ENCODE data around the gene STRIP1. TPM values are rescaled to one million over a fixed set of nuclear protein-coding genes. Genes with fewer than 3 reads are reported as not detected.

Gene STRIP1
- total and polyA plus RNA-seq, 2 donors (not counting 3 experiments of a cell fraction or from before 2014, with no cell fraction given), result 26.2 to 42.1 TPM

DNA sequence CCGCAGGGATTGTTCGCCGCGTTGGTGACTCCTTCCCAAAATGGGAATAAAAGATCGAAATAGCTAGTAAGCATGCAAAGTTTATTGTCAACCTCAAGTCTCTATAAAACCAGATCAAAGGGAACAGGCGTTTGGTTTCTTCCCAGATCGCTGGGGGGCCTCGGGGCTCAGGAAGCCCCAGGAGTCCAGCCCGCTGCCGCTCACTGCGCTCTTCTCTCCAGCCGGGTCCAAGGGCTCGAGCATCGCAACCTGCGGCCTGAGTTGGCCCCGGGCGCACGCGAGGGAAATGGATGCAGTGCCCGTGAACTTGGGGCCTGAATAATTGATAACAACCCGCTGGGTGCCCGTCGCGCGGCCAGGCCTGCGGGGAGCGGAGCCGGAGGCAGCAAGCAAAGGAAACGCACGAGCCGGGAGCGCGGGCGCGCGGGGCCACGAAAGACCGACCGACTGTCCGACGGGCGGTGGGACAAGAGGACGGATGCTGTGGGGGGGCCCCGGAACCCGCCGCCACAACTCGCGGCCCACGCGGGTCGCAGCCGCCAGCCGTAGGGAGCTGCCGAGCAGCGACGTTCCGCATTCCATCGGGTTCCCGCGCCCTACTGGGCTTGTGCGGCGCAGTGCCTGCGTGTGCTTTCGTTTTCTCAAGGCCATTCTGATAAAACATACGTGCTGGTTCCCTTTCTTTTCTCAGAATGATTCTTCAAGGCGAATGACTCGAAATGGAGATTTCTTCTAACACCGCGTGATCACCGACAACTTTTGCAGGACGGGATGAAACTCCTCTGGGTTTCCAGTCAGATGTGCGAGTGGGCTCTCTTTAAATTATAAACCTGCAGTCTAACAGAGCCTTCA lies 50.0 kb downstream of the STRIP1 start:
- H2AFZ ChIP-seq (ENCODE audit: low read depth, low read length), result peak overlapping the region; percentile 39
- DNase-seq (ENCODE audit: low read depth, low spot score) (peak; percentile 19), FAIRE-seq (no peak)
- POLR2A ChIA-PET, result no interaction called here
- H3K27ac ChIP-seq (ENCODE audit: insufficient read depth, low read depth, low read length), result no peak overlapping the region
- no peaks in the 10 kb centered on the region for H4K20me1 ChIP-seq (replicated peaks; ENCODE audit: control insufficient read depth, extremely low read depth, insufficient read depth, low read length)
- H3K79me2 ChIP-seq (ENCODE audit: control insufficient read depth, insufficient read depth, low read length), result no peaks in the 10 kb centered on the region
- CTCF ChIA-PET, result no interaction called here
- H3K9ac ChIP-seq (replicated peaks; ENCODE audit: extremely low read depth, insufficient read depth, low read length), result no peak overlapping the region
- peaks cover 53 to 58% of the 10 kb centered on the region in 2 experiments for H3K27me3 ChIP-seq (ENCODE audit: control insufficient read depth in 2 of 2, insufficient read depth in 2 of 2, low read length in 2 of 2)
- H3K9me1 ChIP-seq (replicated peaks; ENCODE audit: control insufficient read depth, extremely low read depth, insufficient read depth, low read length), result no peaks in the 10 kb centered on the region
- dilution Hi-C loops (cut with MboI; ENCODE audit: extremely low pct_ligation_motif_present, low sequenced_read_pairs), result no loop called here
- H3K36me3 ChIP-seq (ENCODE audit: control insufficient read depth in 2 of 2, extremely low read depth in 1 of 2, insufficient read depth in 2 of 2, low read length in 2 of 2), result no peaks in the 10 kb centered on the region
- no TSS peak for BruUV-seq (replicated peaks)
- no peaks in the 10 kb centered on the region for H3K9me3 ChIP-seq (replicated peaks; ENCODE audit: control insufficient read depth, insufficient read depth, low read length)
- H3K4me2 ChIP-seq (ENCODE audit: insufficient read depth, low read length), result peak overlapping the region; percentile 70
- peak overlapping the region; percentile 13 to 46 (median 21) for H3K4me3 ChIP-seq (replicated peaks in 1 of 3; ENCODE audit: insufficient read depth in 1 of 3, low read depth in 1 of 3, low read length in 3 of 3)
- TF ChIP-seq EZH2 (IDR thresholded peaks at IDR 0.05; ENCODE audit: borderline replicate concordance, low read depth, low read length, severe bottlenecking), result peak; percentile 95
- no peak for TF ChIP-seq POLR2A (IDR thresholded peaks at IDR 0.05; ENCODE audit: low read depth, low read length)
- intact Hi-C loops (cut with micrococcal nuclease), result no loop called here
- peaks cover 6% of the 10 kb centered on the region for H3K4me1 ChIP-seq (ENCODE audit: control insufficient read depth, extremely low read depth, insufficient read depth, low read length)

DNA sequence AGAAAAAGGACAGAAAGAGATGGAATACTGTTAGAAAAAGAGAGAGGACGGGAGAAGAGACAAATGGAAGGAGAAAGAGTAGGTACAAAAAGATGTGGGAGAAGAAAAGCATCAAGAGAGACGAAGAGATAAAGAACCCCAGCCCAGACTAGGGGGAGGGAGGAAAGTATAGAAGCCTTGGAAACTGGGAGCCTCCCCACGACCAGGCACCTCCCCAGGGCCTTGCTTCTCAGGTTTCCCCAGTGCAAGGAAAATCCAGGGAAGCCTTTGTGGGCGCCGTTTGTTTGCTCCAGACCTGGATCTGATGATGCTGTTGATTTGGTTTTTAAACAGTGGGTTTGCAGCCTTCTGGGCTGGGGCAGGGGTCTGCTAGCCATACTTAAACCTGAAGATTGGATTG lies 51.2 kb downstream of the STRIP1 start:
- Histone ChIP-seq H3K9me1 (replicated peaks; ENCODE audit: control insufficient read depth, extremely low read depth, insufficient read depth, low read length) (no peaks in the 10 kb centered on the region), H2AFZ (ENCODE audit: low read depth, low read length) (no peak overlapping the region), H3K4me3 (replicated peaks in 1 of 3; ENCODE audit: insufficient read depth in 1 of 3, low read depth in 1 of 3, low read length in 3 of 3) (no peak overlapping the region), H4K20me1 (replicated peaks; ENCODE audit: control insufficient read depth, extremely low read depth, insufficient read depth, low read length) (no peaks in the 10 kb centered on the region), H3K27me3 (ENCODE audit: control insufficient read depth in 2 of 2, insufficient read depth in 2 of 2, low read length in 2 of 2) (peaks cover 50 to 58% of the 10 kb centered on the region in 2 experiments), H3K27ac (ENCODE audit: insufficient read depth, low read depth, low read length) (no peak overlapping the region), H3K4me1 (ENCODE audit: control insufficient read depth, extremely low read depth, insufficient read depth, low read length) (peaks cover 6% of the 10 kb centered on the region), H3K9ac (replicated peaks; ENCODE audit: extremely low read depth, insufficient read depth, low read length) (no peak overlapping the region), H3K4me2 (ENCODE audit: insufficient read depth, low read length) (no peak overlapping the region), H3K79me2 (ENCODE audit: control insufficient read depth, insufficient read depth, low read length) (no peaks in the 10 kb centered on the region), H3K9me3 (replicated peaks; ENCODE audit: control insufficient read depth, insufficient read depth, low read length) (no peaks in the 10 kb centered on the region), H3K36me3 (ENCODE audit: control insufficient read depth in 2 of 2, extremely low read depth in 1 of 2, insufficient read depth in 2 of 2, low read length in 2 of 2) (no peaks in the 10 kb centered on the region)
- ChIA-PET POLR2A (no interaction called here), CTCF (interaction anchor here (1.4 to 8.3 kb wide), 2 partner anchors 17 to 375 kb away, joined by 6 to 272 read pairs; no protein-coding TSS in a partner anchor)
- intact Hi-C loops (cut with micrococcal nuclease) (no loop called here), dilution Hi-C loops (cut with MboI; ENCODE audit: extremely low pct_ligation_motif_present, low sequenced_read_pairs) (no loop called here)
- BruUV-seq (replicated peaks), result no TSS peak
- TF ChIP-seq, protein P1, sequence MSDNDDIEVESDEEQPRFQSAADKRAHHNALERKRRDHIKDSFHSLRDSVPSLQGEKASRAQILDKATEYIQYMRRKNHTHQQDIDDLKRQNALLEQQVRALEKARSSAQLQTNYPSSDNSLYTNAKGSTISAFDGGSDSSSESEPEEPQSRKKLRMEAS (IDR thresholded peaks at IDR 0.05; ENCODE audit: insufficient read depth, insufficient read length), result no peak
- no peak for TF ChIP-seq MYC (IDR thresholded peaks at IDR 0.05; ENCODE audit: low read depth, low read length)
- TF ChIP-seq, protein P2, sequence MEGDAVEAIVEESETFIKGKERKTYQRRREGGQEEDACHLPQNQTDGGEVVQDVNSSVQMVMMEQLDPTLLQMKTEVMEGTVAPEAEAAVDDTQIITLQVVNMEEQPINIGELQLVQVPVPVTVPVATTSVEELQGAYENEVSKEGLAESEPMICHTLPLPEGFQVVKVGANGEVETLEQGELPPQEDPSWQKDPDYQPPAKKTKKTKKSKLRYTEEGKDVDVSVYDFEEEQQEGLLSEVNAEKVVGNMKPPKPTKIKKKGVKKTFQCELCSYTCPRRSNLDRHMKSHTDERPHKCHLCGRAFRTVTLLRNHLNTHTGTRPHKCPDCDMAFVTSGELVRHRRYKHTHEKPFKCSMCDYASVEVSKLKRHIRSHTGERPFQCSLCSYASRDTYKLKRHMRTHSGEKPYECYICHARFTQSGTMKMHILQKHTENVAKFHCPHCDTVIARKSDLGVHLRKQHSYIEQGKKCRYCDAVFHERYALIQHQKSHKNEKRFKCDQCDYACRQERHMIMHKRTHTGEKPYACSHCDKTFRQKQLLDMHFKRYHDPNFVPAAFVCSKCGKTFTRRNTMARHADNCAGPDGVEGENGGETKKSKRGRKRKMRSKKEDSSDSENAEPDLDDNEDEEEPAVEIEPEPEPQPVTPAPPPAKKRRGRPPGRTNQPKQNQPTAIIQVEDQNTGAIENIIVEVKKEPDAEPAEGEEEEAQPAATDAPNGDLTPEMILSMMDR (IDR thresholded peaks at IDR 0.05; ENCODE audit: extremely low read depth in 1 of 2, insufficient read depth in 1 of 2, low read depth in 1 of 2, low read length in 2 of 2), result no peak
- no peak for TF ChIP-seq FOS (IDR thresholded peaks at IDR 0.05; ENCODE audit: borderline replicate concordance, insufficient read depth, low read length)
- TF ChIP-seq POLR2A (IDR thresholded peaks at IDR 0.05; ENCODE audit: low read depth, low read length), result no peak
- TF ChIP-seq POLR2AphosphoS5 (IDR thresholded peaks at IDR 0.05; ENCODE audit: insufficient read depth, low read depth, low read length), result no peak
- no peak for TF ChIP-seq JUN (IDR thresholded peaks at IDR 0.05; ENCODE audit: borderline replicate concordance, insufficient read depth, insufficient read length, low read depth)
- no peak for TF ChIP-seq GATA2 (IDR thresholded peaks at IDR 0.05; ENCODE audit: insufficient read depth, insufficient read length, low read depth, low read length)
- no peak for TF ChIP-seq EZH2 (IDR thresholded peaks at IDR 0.05; ENCODE audit: borderline replicate concordance, low read depth, low read length, severe bottlenecking)
- DNase-seq (ENCODE audit: low read depth, low spot score) (no peak), FAIRE-seq (no peak)

Measured in endothelial cell of umbilical vein (primary cell).